Upper lobe of left lung (tissue), 6 donors: ENCODE measurements around the gene HNRNPLL. TPM values are rescaled to one million over a fixed set of nuclear protein-coding genes. Genes with fewer than 3 reads are reported as not detected.
"Not testable (repeated sequence)": the region's sequence is repeated elsewhere in the genome, so short reads cannot be mapped to it uniquely, and the experiment has no call there.

Experiments used
- ATAC-seq, 2 donors: fragments of 200-7000 bp; cut with Tn5 transposase; one replicate each; pipeline ENCODE4 v1.9.1; 2022; ENCODE audit warnings: mild to moderate bottlenecking in 2 of 2, moderate library complexity in 2 of 2; ENCODE audit not compliant: low FRiP score in 2 of 2
- DNase-seq, 2 donors: peaks; one replicate each; pipeline ENCODE4 v3.0.0-alpha.2; 2019 to 2020
- H3K27ac ChIP-seq, 4 donors: fragments of 200-600 bp; sonication (generic); one replicate each; pipeline ENCODE4 v1.5.1; 2016 to 2019
- H3K27me3 ChIP-seq, 4 donors: fragments of 200-600 bp; sonication (generic); one replicate each; pipeline ENCODE4 v1.5.1; 2017 to 2019
- H3K36me3 ChIP-seq, 4 donors: fragments of 200-600 bp; sonication (generic); one replicate each; pipeline ENCODE4 v1.5.1; 2016 to 2019
- H3K4me1 ChIP-seq, 4 donors: fragments of 200-600 bp; sonication (generic); one replicate each; pipeline ENCODE4 v1.5.1; 2018 to 2019
- H3K4me3 ChIP-seq, 4 donors: fragments of 200-600 bp; sonication (generic); one replicate each; pipeline ENCODE4 v1.5.1; 2017 to 2019; ENCODE audit warnings: mild to moderate bottlenecking in 2 of 4, moderate library complexity in 1 of 4
- H3K9me3 ChIP-seq, 4 donors: fragments of 200-600 bp; sonication (generic); one replicate each; pipeline ENCODE4 v1.5.1; 2018 to 2019
- EP300 ChIP-seq, 4 donors: sonication (generic); formaldehyde crosslinking; IDR thresholded peaks; one replicate each; pipeline ENCODE4 v1.5.1; 2017; ENCODE audit warnings: antibody characterized with exemption in 4 of 4, control low read depth in 2 of 4
- POLR2A ChIP-seq, 4 donors: fragments of 450-650 bp; IDR thresholded peaks; one replicate each; pipeline ENCODE4 v1.5.1; 2016 to 2017; ENCODE audit warnings: antibody characterized with exemption in 4 of 4, mild to moderate bottlenecking in 2 of 4
- POLR2AphosphoS5 ChIP-seq, 2 donors: sonication (generic); formaldehyde crosslinking; IDR thresholded peaks; one replicate each; pipeline ENCODE4 v1.5.1; 2017; ENCODE audit warnings: antibody characterized with exemption in 2 of 2
- WGBS, 2 donors: methylation state at CpG; one replicate each; pipeline ENCODE4 v1.1.5; 2017 to 2018; 5-methylcytosine and 5-hydroxymethylcytosine counted together
- total RNA-seq, 6 donors: library from RNA; depleted of rRNA in 4 of 6; stranded (reverse); fragments of >200 nt in 4 of 6; gene quantifications; one replicate each; pipeline versions ENCODE4 v1.1.0 to v1.2.1, GENCODE V29; 2016 to 2021
- TF ChIP-seq, protein P1 (sequence below), 6 experiments: fragments of 450-650 bp in 4 of 6; fragments of 200-600 bp in 2 of 6; sonication (generic) in 2 of 6; IDR thresholded peaks; one replicate each; pipeline ENCODE4 v1.5.1; 2016 to 2019; ENCODE audit warnings: antibody characterized with exemption in 6 of 6
- donor health status: DM: no; HTN: no; CAD: no; lungs with moderate emphysema.
- donor health status: DM: no; HTN: yes; CAD: no; lungs with severe emphysema.

HNRNPLL gene
- total RNA-seq, 6 donors from 2014 or later, result 41.0 to 71.3 (median 46.2) TPM

- Histone ChIP-seq H3K9me3 (no peaks in the 10 kb centered on the region), H3K4me1 (peaks cover 5 to 10% (median 8%) of the 10 kb centered on the region in 4 donors), H3K36me3 (no peaks in the 10 kb centered on the region), H3K27ac (no peak overlapping the region), H3K27me3 (no peaks in the 10 kb centered on the region), H3K4me3 (no peak overlapping the region)
- no peak for ATAC-seq
- peak in 1 of 2 donors; percentile 27 for DNase-seq
- TF ChIP-seq POLR2A (IDR thresholded peaks at IDR 0.05), result no peak
- WGBS, 2 donors, result 82 to 86% methylated on average over 7 of the region's 7 CpGs
These were observed 45.5 kb upstream of the HNRNPLL start for GRCh38 chr2:38648107-38648761.

- H3K9me3 ChIP-seq, H3K36me3 ChIP-seq, ATAC-seq, H3K4me3 ChIP-seq, H3K4me1 ChIP-seq, H3K27me3 ChIP-seq, DNase-seq: not testable (repeated sequence)
- 82% methylated on average over 16 of the region's 16 CpGs for WGBS, 2 donors
- H3K27ac ChIP-seq, result peak overlapping the region in 1 of 4 donors; percentile 46
- TF ChIP-seq POLR2A (IDR thresholded peaks at IDR 0.05), result peak in 1 of 4 donors; percentile 11
These were observed 41.2 kb upstream of the HNRNPLL start for GRCh38 chr2:38643683-38644511.

- H3K36me3 ChIP-seq, result no peaks in the 10 kb centered on the region
These were observed 40.4 kb upstream of the HNRNPLL start for GRCh38 chr2:38643021-38643671.

GRCh38 chr2:38642373-38643017 is 39.8 kb upstream of the HNRNPLL start:
- not testable (repeated sequence) for ATAC-seq, DNase-seq, H3K36me3 ChIP-seq, H3K4me3 ChIP-seq, H3K27me3 ChIP-seq, H3K27ac ChIP-seq, H3K9me3 ChIP-seq, H3K4me1 ChIP-seq
- 88 to 91% methylated on average over 12 to 14 of the region's 14 CpGs for WGBS, 2 donors

More at GRCh38 chr2:38643021-38643671, 40.4 kb upstream of the HNRNPLL start:
- Histone ChIP-seq H3K27me3 (no peaks in the 10 kb centered on the region), H3K4me1 (no peaks in the 10 kb centered on the region), H3K9me3 (no peaks in the 10 kb centered on the region), H3K4me3 (no peak overlapping the region), H3K27ac (peak overlapping the region in 1 of 4 donors; percentile 46)
- WGBS, 2 donors, result 94 to 95% methylated on average over 14 to 38 of the region's 45 CpGs
- ATAC-seq (no peak), DNase-seq (peak in 1 of 2 donors; percentile 72)
- TF ChIP-seq POLR2A (IDR thresholded peaks at IDR 0.05), result no peak
- TF ChIP-seq EP300 (IDR thresholded peaks at IDR 0.05), result no peak
- no peak for TF ChIP-seq POLR2AphosphoS5 (IDR thresholded peaks at IDR 0.05)
- TF ChIP-seq, protein P1, sequence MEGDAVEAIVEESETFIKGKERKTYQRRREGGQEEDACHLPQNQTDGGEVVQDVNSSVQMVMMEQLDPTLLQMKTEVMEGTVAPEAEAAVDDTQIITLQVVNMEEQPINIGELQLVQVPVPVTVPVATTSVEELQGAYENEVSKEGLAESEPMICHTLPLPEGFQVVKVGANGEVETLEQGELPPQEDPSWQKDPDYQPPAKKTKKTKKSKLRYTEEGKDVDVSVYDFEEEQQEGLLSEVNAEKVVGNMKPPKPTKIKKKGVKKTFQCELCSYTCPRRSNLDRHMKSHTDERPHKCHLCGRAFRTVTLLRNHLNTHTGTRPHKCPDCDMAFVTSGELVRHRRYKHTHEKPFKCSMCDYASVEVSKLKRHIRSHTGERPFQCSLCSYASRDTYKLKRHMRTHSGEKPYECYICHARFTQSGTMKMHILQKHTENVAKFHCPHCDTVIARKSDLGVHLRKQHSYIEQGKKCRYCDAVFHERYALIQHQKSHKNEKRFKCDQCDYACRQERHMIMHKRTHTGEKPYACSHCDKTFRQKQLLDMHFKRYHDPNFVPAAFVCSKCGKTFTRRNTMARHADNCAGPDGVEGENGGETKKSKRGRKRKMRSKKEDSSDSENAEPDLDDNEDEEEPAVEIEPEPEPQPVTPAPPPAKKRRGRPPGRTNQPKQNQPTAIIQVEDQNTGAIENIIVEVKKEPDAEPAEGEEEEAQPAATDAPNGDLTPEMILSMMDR (IDR thresholded peaks at IDR 0.05), result no peak

DNA sequence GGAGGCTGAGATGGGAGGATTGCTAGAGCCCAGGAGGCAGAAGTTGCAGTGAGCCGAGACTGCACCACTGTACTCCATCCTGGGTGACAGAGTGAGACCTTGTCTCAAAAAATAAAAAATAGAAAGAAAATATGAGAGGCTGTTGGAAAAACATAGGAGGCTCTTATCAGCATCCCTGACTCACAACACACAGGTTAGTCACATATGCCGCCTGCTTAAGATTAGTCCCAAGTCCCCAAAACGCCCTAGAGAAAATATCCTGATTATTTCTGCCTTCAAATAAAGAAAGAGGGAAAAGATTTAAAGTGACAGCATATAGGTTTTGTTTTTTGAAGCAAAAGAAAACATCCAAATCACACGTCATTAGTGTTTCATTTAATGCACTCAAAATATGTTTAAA is 33.3 kb upstream of the HNRNPLL start:
- DNase-seq, result no peak
- no peaks in the 10 kb centered on the region for H3K36me3 ChIP-seq
- H3K4me3 ChIP-seq, result no peak overlapping the region
- H3K27me3 ChIP-seq, result no peaks in the 10 kb centered on the region
- no peaks in the 10 kb centered on the region for H3K9me3 ChIP-seq
- TF ChIP-seq EP300 (IDR thresholded peaks at IDR 0.05) (no peak), POLR2AphosphoS5 (IDR thresholded peaks at IDR 0.05) (no peak), POLR2A (IDR thresholded peaks at IDR 0.05) (no peak)
- TF ChIP-seq, protein P1 (IDR thresholded peaks at IDR 0.05), result no peak
- no peak overlapping the region for H3K27ac ChIP-seq
- ATAC-seq, result no peak
- peaks cover 0 to 5% (median 0%) of the 10 kb centered on the region in 4 donors for H3K4me1 ChIP-seq
- WGBS, 2 donors, result 88 to 93% methylated on average over 4 of the region's 4 CpGs

- no peak for DNase-seq
- no peaks in the 10 kb centered on the region for H3K27me3 ChIP-seq
- ATAC-seq, result no peak
- no peak overlapping the region for H3K4me3 ChIP-seq
- 89 to 92% methylated on average over 4 of the region's 4 CpGs for whole genome bisulfite sequencing, 2 donors
- no peak overlapping the region for H3K27ac ChIP-seq
- no peaks in the 10 kb centered on the region for H3K36me3 ChIP-seq
- H3K9me3 ChIP-seq, result no peaks in the 10 kb centered on the region
- peaks cover 0 to 5% (median 0%) of the 10 kb centered on the region in 4 donors for H3K4me1 ChIP-seq
- TF ChIP-seq EP300 (IDR thresholded peaks at IDR 0.05) (no peak), POLR2A (IDR thresholded peaks at IDR 0.05) (no peak), POLR2AphosphoS5 (IDR thresholded peaks at IDR 0.05) (no peak)
- TF ChIP-seq, protein P1 (IDR thresholded peaks at IDR 0.05), result no peak
These were observed 32.4 kb upstream of the HNRNPLL start for GRCh38 chr2:38635139-38635538.
